IPS DF 6.9 (cell line): ENCODE results near the gene PPP1R12A.

ENCODE experiments used
- DNase-seq: peaks from one replicate; pipeline ENCODE4 v3.0.0-alpha.2; 2013; ENCODE audit warnings: low read depth, low spot score
- H3K27ac ChIP-seq: one replicate; pipeline ENCODE4 v1.5.1; 2013; ENCODE audit warnings: low read length, control low read depth
- H3K27me3 ChIP-seq: 2 replicates; pipeline ENCODE4 v1.6.1; 2013; ENCODE audit warnings: mild to moderate bottlenecking, low read length; ENCODE audit not compliant: control insufficient read depth, insufficient read depth
- H3K36me3 ChIP-seq: 2 replicates; pipeline ENCODE4 v1.6.1; 2013; ENCODE audit warnings: low read length; ENCODE audit not compliant: control insufficient read depth, insufficient read depth
- H3K4me1 ChIP-seq: 2 replicates; pipeline ENCODE4 v1.6.1; 2013; ENCODE audit warnings: low read length; ENCODE audit not compliant: control insufficient read depth, insufficient read depth
- H3K4me3 ChIP-seq: 2 replicates; pipeline ENCODE4 v1.5.1; 2013; ENCODE audit warnings: mild to moderate bottlenecking, low read length
- H3K9me3 ChIP-seq: 2 replicates; pipeline ENCODE4 v1.6.1; 2013; ENCODE audit warnings: low read length, inconsistent platforms; ENCODE audit not compliant: control insufficient read depth, insufficient read depth
- WGBS: extraction: QIAGEN DNeasy Blood & Tissue Kit; methylation state at CpG from one replicate; pipeline ENCODE4 v1.1.7; 2013; ENCODE audit warnings: mixed read lengths, missing lambda C conversion rate; ENCODE audit not compliant: insufficient read length, insufficient coverage; 5-methylcytosine and 5-hydroxymethylcytosine counted together

The PPP1R12A gene

GRCh38 chr12:79725987-79726386, 208.9 kb downstream of the PPP1R12A start:
- no peaks in the 10 kb centered on the region for H3K4me1 ChIP-seq
- H3K27me3 ChIP-seq: no peaks in the 10 kb centered on the region
- no peaks in the 10 kb centered on the region for H3K36me3 ChIP-seq
- no peak overlapping the region for H3K27ac ChIP-seq
- no peak overlapping the region for H3K4me3 ChIP-seq
- no CpG with 5 or more reads among the region's 1 CpG for WGBS
- H3K9me3 ChIP-seq: no peaks in the 10 kb centered on the region
- DNase-seq: no peak
